Choroid plexus epithelial cell (primary cell): ENCODE measurements around the gene BRMS1.

Source experiments
- DNase-seq: peaks from one replicate; pipeline ENCODE4 v3.0.0-alpha.2; 2010; ENCODE audit warnings: low read depth
- H3K4me3 ChIP-seq: 2 replicates; pipeline ENCODE4 v1.5.1; 2011; ENCODE audit warnings: low read depth, mild to moderate bottlenecking, control low read depth, low read length, moderate library complexity
- CTCF ChIP-seq: conservative IDR thresholded peaks from 2 replicates; pipeline ENCODE4 v1.5.1; 2011; ENCODE audit warnings: low read depth, mild to moderate bottlenecking, control low read depth, inconsistent platforms, low read length, moderate library complexity

BRMS1 gene

GRCh38 chr11:66299186-66299585 lies 45.7 kb downstream of the BRMS1 start:
- no peak overlapping the region for H3K4me3 ChIP-seq
- DNase-seq = no peak
- TF ChIP-seq CTCF = no peak

- TF ChIP-seq CTCF = no peak
- no peak for DNase-seq
- H3K4me3 ChIP-seq = no peak overlapping the region
Measured at GRCh38 chr11:66297610-66298009, 47.3 kb downstream of the BRMS1 start.

GRCh38 chr11:66294626-66295620 lies 50.0 kb downstream of the BRMS1 start:
- DNase-seq = no peak
- H3K4me3 ChIP-seq = no peak overlapping the region
- no peak for TF ChIP-seq CTCF

- H3K4me3 ChIP-seq = no peak overlapping the region
- no peak for DNase-seq
- no peak for TF ChIP-seq CTCF
Measured at GRCh38 chr11:66293777-66294625, 50.9 kb downstream of the BRMS1 start.

- H3K4me3 ChIP-seq = no peak overlapping the region
- TF ChIP-seq CTCF = no peak
- no peak for DNase-seq
Measured at GRCh38 chr11:66293352-66293751, 51.6 kb downstream of the BRMS1 start.

GRCh38 chr11:66292543-66293332 lies 52.2 kb downstream of the BRMS1 start:
- TF ChIP-seq CTCF = no peak
- peak overlapping the region; percentile 34 for H3K4me3 ChIP-seq
- DNase-seq = no peak
